GM23338 (cell line): ENCODE data around the gene POGZ. TPM values are rescaled to one million over a fixed set of nuclear protein-coding genes. Genes with fewer than 3 reads are reported as not detected.

Experiments
- ATAC-seq: fragments of 200-7000 bp; cut with Tn5 transposase; 3 replicates; pipeline ENCODE4 v1.9.1; 2020
- DNase-seq: peaks from one replicate; pipeline ENCODE4 v3.0.0-alpha.2; 2015; ENCODE audit warnings: low spot score
- H2AFZ ChIP-seq: fragments of 200-600 bp; sonication (generic); 2 replicates; pipeline ENCODE4 v1.8.0; 2016; ENCODE audit warnings: antibody characterized with exemption, mild to moderate bottlenecking, moderate library complexity
- H3F3A ChIP-seq: fragments of 200-600 bp; sonication (generic); replicated peaks from 2 replicates; pipeline ENCODE4 v1.8.0; 2017; ENCODE audit warnings: antibody characterized with exemption, mixed run types, low read depth
- H3K27ac ChIP-seq: fragments of 200-600 bp; sonication (generic); 2 replicates; pipeline ENCODE4 v1.6.1; 2016; ENCODE audit warnings: low read depth
- H3K27me3 ChIP-seq: fragments of 200-600 bp; sonication (generic); 2 replicates; pipeline ENCODE4 v1.8.0; 2016; ENCODE audit warnings: mild to moderate bottlenecking, mixed run types, moderate library complexity; ENCODE audit not compliant: insufficient read depth
- H3K36me3 ChIP-seq: fragments of 200-600 bp; sonication (generic); 2 replicates; pipeline ENCODE4 v1.8.0; 2016; ENCODE audit warnings: mild to moderate bottlenecking; ENCODE audit not compliant: insufficient read depth
- H3K4me1 ChIP-seq: fragments of 200-600 bp; sonication (generic); 2 replicates; pipeline ENCODE4 v1.8.0; 2016; ENCODE audit warnings: mild to moderate bottlenecking, moderate library complexity; ENCODE audit not compliant: insufficient read depth
- H3K4me2 ChIP-seq: fragments of 200-600 bp; sonication (generic); 2 replicates; pipeline ENCODE4 v1.7.1; 2017; ENCODE audit warnings: mixed run types
- H3K4me3 ChIP-seq: fragments of 200-600 bp; sonication (generic); 2 replicates; pipeline ENCODE4 v1.6.1; 2016; ENCODE audit warnings: mixed run types
- H3K79me2 ChIP-seq: fragments of 200-600 bp; sonication (generic); replicated peaks from 2 replicates; pipeline ENCODE4 v1.8.0; 2017; ENCODE audit warnings: mild to moderate bottlenecking; ENCODE audit not compliant: insufficient read depth
- H3K9me2 ChIP-seq: fragments of 200-600 bp; sonication (generic); 2 replicates; pipeline ENCODE4 v1.8.0; 2017; ENCODE audit not compliant: insufficient read depth
- H4K20me1 ChIP-seq: fragments of 200-600 bp; sonication (generic); replicated peaks from 2 replicates; pipeline ENCODE4 v1.8.0; 2017; ENCODE audit warnings: mild to moderate bottlenecking; ENCODE audit not compliant: insufficient read depth
- H3K27ac Mint-ChIP-seq: 2 replicates; pipeline ENCODE4 v1.8.0; 2020; ENCODE audit warnings: inconsistent platforms, mild to moderate bottlenecking, moderate library complexity, mixed read lengths
- H3K27me3 Mint-ChIP-seq: 3 replicates; pipeline ENCODE4 v1.8.0; 2022; ENCODE audit warnings: low read depth, mild to moderate bottlenecking, moderate library complexity, mixed read lengths, inconsistent platforms; ENCODE audit not compliant: insufficient read depth, poor library complexity
- H3K36me3 Mint-ChIP-seq: 3 replicates; pipeline ENCODE4 v1.8.0; 2021; ENCODE audit warnings: low read depth, mild to moderate bottlenecking, inconsistent platforms, moderate library complexity, mixed read lengths
- H3K4me1 Mint-ChIP-seq: 3 replicates; pipeline ENCODE4 v1.8.0; 2020; ENCODE audit warnings: mild to moderate bottlenecking, inconsistent platforms, mixed read lengths
- H3K4me3 Mint-ChIP-seq: 3 replicates; pipeline ENCODE4 v1.8.0; 2021; ENCODE audit warnings: moderate library complexity, mild to moderate bottlenecking, inconsistent platforms, mixed read lengths
- H3K9me3 Mint-ChIP-seq: 3 replicates; pipeline ENCODE4 v1.8.0; 2020; ENCODE audit warnings: moderate library complexity, mild to moderate bottlenecking, inconsistent platforms, mixed read lengths
- CREB1 ChIP-seq: fragments of 250-450 bp; sonication (Bioruptor Pico); IDR thresholded peaks from 2 replicates; pipeline ENCODE4 v1.5.0; 2020; ENCODE audit warnings: low read depth, mild to moderate bottlenecking, moderate library complexity
- ETS1 ChIP-seq: IDR thresholded peaks from 2 replicates; pipeline ENCODE4 v1.6.1; 2016; ENCODE audit warnings: antibody characterized with exemption
- EZH2 ChIP-seq: fragments of 200-600 bp; sonication (generic); IDR thresholded peaks from one replicate; pipeline ENCODE4 v1.8.0; 2017; ENCODE audit warnings: antibody characterized with exemption, mild to moderate bottlenecking, low read depth; ENCODE audit not compliant: unreplicated experiment
- EZH2phosphoT487 ChIP-seq: fragments of 200-600 bp; sonication (generic); IDR thresholded peaks from one replicate; pipeline ENCODE4 v1.8.1; 2018; ENCODE audit warnings: antibody characterized with exemption; ENCODE audit not compliant: unreplicated experiment
- JUNB ChIP-seq: IDR thresholded peaks from one replicate; pipeline ENCODE4 v1.6.1; 2016; ENCODE audit warnings: antibody characterized with exemption; ENCODE audit not compliant: unreplicated experiment
- NANOG ChIP-seq: IDR thresholded peaks from 2 replicates; pipeline ENCODE4 v1.6.1; 2016; ENCODE audit warnings: antibody characterized with exemption, borderline replicate concordance
- POLR2AphosphoS5 ChIP-seq: IDR thresholded peaks from 2 replicates; pipeline ENCODE4 v1.6.1; 2016; ENCODE audit warnings: antibody characterized with exemption, low read depth
- STAT1 ChIP-seq: IDR thresholded peaks from one replicate; pipeline ENCODE4 v1.6.1; 2016; ENCODE audit warnings: antibody characterized with exemption; ENCODE audit not compliant: unreplicated experiment
- ZNF114 ChIP-seq: fragments of 250-450 bp; sonication (Bioruptor Pico); IDR thresholded peaks from 2 replicates; pipeline ENCODE4 v1.5.0; 2020; ENCODE audit warnings: mild to moderate bottlenecking, moderate library complexity
- ZNF331 ChIP-seq: fragments of 250-450 bp; sonication (Bioruptor Pico); IDR thresholded peaks from 2 replicates; pipeline ENCODE4 v1.5.0; 2020; ENCODE audit warnings: low read depth, mild to moderate bottlenecking, moderate library complexity
- polyA plus RNA-seq: library from polyadenylated mRNA; unstranded; fragments of >200 nt; fragmentation: Nextera tagmentation; extraction: Ambion mirVana; gene quantifications from 2 replicates; pipeline ENCODE4 v1.2.1, GENCODE V29; 2016
- total RNA-seq: library from RNA; depleted of rRNA; stranded (reverse); fragments of >200 nt; shearing (Covaris generic); gene quantifications from 2 replicates; pipeline ENCODE4 v1.2.3, GENCODE V29; 2014
- TF ChIP-seq, protein P1 (sequence below), 2 experiments: fragments of 200-600 bp in 1 of 2; sonication (generic) in 1 of 2; conservative IDR thresholded peaks; 2 replicates each; pipeline versions ENCODE4 v1.5.1 to v1.6.1; 2016 to 2017; ENCODE audit warnings: antibody characterized with exemption in 2 of 2, low read depth in 2 of 2, mild to moderate bottlenecking in 2 of 2, moderate library complexity in 1 of 2
- TF ChIP-seq, protein P2 (sequence below): fragments of 250-450 bp; sonication (Bioruptor Pico); IDR thresholded peaks from 2 replicates; pipeline ENCODE4 v1.5.0; 2020; ENCODE audit warnings: mild to moderate bottlenecking, moderate library complexity
- TF ChIP-seq, protein P3 (sequence below): IDR thresholded peaks from one replicate; pipeline ENCODE4 v1.6.1; 2018; ENCODE audit warnings: antibody characterized with exemption; ENCODE audit not compliant: unreplicated experiment

Gene POGZ
- total and polyA plus RNA-seq, 2 experiments from 2014 or later = 47.0 to 72.5 TPM

DNA sequence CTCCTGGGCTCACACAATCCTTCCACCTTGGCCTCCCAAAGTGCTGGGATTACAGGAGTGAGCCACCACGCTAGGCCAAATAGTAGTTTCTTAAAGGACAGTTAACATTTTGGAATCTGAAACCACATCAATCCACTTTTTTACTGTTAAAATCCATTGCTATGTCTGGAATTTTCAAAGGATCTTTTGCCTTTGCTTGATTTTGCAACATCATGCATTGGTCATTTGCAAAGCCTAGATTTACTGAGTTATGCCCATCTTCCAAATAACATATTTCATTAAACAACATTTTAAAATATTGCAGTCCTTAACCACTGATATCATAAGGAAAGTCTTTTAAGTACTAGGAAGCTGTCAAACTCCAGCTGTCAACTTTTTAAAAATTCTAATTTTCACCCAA, 3.3 kb downstream of the POGZ start:
- Histone ChIP-seq H3K4me3 (no peak overlapping the region), H3K27me3 (no peaks in the 10 kb centered on the region), H3K79me2 (peaks cover 74% of the 10 kb centered on the region), H2AFZ (no peak overlapping the region), H4K20me1 (peaks cover 47% of the 10 kb centered on the region), H3F3A (0 out of 2 replicates have a peak, but pooled peaks cover 12% of the 10 kb centered on the region), H3K4me2 (no peak overlapping the region), H3K4me1 (peaks cover 15% of the 10 kb centered on the region), H3K27ac (no peak overlapping the region), H3K36me3 (no peaks in the 10 kb centered on the region), H3K9me2 (no peaks in the 10 kb centered on the region)
- TF ChIP-seq ZNF331 (CRISPR knock-in tag) (no peak), POLR2AphosphoS5 (no peak), STAT1 (no peak), CREB1 (CRISPR knock-in tag) (no peak), EZH2phosphoT487 (no peak), NANOG (no peak), EZH2 (no peak), ETS1 (no peak), ZNF114 (CRISPR knock-in tag) (no peak), JUNB (no peak)
- TF ChIP-seq, protein P1, sequence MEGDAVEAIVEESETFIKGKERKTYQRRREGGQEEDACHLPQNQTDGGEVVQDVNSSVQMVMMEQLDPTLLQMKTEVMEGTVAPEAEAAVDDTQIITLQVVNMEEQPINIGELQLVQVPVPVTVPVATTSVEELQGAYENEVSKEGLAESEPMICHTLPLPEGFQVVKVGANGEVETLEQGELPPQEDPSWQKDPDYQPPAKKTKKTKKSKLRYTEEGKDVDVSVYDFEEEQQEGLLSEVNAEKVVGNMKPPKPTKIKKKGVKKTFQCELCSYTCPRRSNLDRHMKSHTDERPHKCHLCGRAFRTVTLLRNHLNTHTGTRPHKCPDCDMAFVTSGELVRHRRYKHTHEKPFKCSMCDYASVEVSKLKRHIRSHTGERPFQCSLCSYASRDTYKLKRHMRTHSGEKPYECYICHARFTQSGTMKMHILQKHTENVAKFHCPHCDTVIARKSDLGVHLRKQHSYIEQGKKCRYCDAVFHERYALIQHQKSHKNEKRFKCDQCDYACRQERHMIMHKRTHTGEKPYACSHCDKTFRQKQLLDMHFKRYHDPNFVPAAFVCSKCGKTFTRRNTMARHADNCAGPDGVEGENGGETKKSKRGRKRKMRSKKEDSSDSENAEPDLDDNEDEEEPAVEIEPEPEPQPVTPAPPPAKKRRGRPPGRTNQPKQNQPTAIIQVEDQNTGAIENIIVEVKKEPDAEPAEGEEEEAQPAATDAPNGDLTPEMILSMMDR (conservative IDR thresholded peaks at IDR 0.05; ENCODE audit: low read depth in 2 of 2) = no peak
- TF ChIP-seq, protein P2, sequence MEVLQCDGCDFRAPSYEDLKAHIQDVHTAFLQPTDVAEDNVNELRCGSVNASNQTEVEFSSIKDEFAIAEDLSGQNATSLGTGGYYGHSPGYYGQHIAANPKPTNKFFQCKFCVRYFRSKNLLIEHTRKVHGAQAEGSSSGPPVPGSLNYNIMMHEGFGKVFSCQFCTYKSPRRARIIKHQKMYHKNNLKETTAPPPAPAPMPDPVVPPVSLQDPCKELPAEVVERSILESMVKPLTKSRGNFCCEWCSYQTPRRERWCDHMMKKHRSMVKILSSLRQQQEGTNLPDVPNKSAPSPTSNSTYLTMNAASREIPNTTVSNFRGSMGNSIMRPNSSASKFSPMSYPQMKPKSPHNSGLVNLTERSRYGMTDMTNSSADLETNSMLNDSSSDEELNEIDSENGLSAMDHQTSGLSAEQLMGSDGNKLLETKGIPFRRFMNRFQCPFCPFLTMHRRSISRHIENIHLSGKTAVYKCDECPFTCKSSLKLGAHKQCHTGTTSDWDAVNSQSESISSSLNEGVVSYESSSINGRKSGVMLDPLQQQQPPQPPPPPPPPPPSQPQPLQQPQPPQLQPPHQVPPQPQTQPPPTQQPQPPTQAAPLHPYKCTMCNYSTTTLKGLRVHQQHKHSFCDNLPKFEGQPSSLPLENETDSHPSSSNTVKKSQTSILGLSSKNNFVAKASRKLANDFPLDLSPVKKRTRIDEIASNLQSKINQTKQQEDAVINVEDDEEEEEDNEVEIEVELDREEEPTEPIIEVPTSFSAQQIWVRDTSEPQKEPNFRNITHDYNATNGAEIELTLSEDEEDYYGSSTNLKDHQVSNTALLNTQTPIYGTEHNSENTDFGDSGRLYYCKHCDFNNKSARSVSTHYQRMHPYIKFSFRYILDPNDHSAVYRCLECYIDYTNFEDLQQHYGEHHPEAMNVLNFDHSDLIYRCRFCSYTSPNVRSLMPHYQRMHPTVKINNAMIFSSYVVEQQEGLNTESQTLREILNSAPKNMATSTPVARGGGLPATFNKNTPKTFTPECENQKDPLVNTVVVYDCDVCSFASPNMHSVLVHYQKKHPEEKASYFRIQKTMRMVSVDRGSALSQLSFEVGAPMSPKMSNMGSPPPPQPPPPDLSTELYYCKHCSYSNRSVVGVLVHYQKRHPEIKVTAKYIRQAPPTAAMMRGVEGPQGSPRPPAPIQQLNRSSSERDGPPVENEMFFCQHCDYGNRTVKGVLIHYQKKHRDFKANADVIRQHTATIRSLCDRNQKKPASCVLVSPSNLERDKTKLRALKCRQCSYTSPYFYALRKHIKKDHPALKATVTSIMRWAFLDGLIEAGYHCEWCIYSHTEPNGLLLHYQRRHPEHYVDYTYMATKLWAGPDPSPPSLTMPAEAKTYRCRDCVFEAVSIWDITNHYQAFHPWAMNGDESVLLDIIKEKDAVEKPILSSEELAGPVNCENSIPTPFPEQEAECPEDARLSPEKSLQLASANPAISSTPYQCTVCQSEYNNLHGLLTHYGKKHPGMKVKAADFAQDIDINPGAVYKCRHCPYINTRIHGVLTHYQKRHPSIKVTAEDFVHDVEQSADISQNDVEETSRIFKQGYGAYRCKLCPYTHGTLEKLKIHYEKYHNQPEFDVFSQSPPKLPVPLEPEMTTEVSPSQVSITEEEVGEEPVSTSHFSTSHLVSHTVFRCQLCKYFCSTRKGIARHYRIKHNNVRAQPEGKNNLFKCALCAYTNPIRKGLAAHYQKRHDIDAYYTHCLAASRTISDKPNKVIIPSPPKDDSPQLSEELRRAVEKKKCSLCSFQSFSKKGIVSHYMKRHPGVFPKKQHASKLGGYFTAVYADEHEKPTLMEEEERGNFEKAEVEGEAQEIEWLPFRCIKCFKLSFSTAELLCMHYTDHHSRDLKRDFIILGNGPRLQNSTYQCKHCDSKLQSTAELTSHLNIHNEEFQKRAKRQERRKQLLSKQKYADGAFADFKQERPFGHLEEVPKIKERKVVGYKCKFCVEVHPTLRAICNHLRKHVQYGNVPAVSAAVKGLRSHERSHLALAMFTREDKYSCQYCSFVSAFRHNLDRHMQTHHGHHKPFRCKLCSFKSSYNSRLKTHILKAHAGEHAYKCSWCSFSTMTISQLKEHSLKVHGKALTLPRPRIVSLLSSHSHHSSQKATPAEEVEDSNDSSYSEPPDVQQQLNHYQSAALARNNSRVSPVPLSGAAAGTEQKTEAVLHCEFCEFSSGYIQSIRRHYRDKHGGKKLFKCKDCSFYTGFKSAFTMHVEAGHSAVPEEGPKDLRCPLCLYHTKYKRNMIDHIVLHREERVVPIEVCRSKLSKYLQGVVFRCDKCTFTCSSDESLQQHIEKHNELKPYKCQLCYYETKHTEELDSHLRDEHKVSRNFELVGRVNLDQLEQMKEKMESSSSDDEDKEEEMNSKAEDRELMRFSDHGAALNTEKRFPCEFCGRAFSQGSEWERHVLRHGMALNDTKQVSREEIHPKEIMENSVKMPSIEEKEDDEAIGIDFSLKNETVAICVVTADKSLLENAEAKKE (CRISPR knock-in tag) = no peak
- TF ChIP-seq, protein P3, sequence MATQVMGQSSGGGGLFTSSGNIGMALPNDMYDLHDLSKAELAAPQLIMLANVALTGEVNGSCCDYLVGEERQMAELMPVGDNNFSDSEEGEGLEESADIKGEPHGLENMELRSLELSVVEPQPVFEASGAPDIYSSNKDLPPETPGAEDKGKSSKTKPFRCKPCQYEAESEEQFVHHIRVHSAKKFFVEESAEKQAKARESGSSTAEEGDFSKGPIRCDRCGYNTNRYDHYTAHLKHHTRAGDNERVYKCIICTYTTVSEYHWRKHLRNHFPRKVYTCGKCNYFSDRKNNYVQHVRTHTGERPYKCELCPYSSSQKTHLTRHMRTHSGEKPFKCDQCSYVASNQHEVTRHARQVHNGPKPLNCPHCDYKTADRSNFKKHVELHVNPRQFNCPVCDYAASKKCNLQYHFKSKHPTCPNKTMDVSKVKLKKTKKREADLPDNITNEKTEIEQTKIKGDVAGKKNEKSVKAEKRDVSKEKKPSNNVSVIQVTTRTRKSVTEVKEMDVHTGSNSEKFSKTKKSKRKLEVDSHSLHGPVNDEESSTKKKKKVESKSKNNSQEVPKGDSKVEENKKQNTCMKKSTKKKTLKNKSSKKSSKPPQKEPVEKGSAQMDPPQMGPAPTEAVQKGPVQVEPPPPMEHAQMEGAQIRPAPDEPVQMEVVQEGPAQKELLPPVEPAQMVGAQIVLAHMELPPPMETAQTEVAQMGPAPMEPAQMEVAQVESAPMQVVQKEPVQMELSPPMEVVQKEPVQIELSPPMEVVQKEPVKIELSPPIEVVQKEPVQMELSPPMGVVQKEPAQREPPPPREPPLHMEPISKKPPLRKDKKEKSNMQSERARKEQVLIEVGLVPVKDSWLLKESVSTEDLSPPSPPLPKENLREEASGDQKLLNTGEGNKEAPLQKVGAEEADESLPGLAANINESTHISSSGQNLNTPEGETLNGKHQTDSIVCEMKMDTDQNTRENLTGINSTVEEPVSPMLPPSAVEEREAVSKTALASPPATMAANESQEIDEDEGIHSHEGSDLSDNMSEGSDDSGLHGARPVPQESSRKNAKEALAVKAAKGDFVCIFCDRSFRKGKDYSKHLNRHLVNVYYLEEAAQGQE = no peak
- Mint-ChIP-seq H3K27ac (no peak overlapping the region), H3K36me3 (peaks cover 3% of the 10 kb centered on the region; the same call in 2 of the 3 replicates), H3K27me3 (peaks cover 12% of the 10 kb centered on the region), H3K9me3 (no peaks in the 10 kb centered on the region), H3K4me3 (no peak overlapping the region), H3K4me1 (peaks cover 14% of the 10 kb centered on the region)
- DNase-seq = no peak
- no peak for ATAC-seq
